Heart left ventricle (tissue), 16 donors: ENCODE results near the gene RAB10. TPM values are rescaled to one million over a fixed set of nuclear protein-coding genes. Genes with fewer than 3 reads are reported as not detected.

Experiments
- ATAC-seq, 4 donors: fragments of 200-7000 bp; cut with Tn5 transposase; one replicate each; pipeline ENCODE4 v1.9.1; 2020 to 2022; ENCODE audit warnings: moderate library complexity in 4 of 4, mild to moderate bottlenecking in 3 of 4, moderate number of reproducible peaks in 1 of 4
- DNase-seq, 5 donors: peaks; one replicate each; pipeline ENCODE4 v3.0.0-alpha.2; 2020
- H3K27ac ChIP-seq, 12 donors: fragments of 200-600 bp; sonication (generic) in 4 of 12; one replicate each; pipeline versions ENCODE4 v1.5.0 to v1.8.0; 2016 to 2022; ENCODE audit warnings: mild to moderate bottlenecking in 2 of 12
- H3K27me3 ChIP-seq, 9 donors: fragments of 200-600 bp; sonication (generic) in 2 of 9; one replicate each; pipeline versions ENCODE4 v1.5.1 to v1.8.0; 2016 to 2022; ENCODE audit warnings: mild to moderate bottlenecking in 3 of 9
- H3K36me3 ChIP-seq, 9 donors: fragments of 200-600 bp; sonication (generic) in 2 of 9; one replicate each; pipeline versions ENCODE4 v1.5.0 to v1.8.0; 2018 to 2022; ENCODE audit warnings: mild to moderate bottlenecking in 2 of 9
- H3K4me1 ChIP-seq, 12 donors: fragments of 200-600 bp; sonication (generic) in 4 of 12; one replicate each; pipeline versions ENCODE4 v1.5.0 to v1.8.0; 2016 to 2022; ENCODE audit warnings: mild to moderate bottlenecking in 3 of 12
- H3K4me3 ChIP-seq, 12 donors: fragments of 200-600 bp; sonication (generic) in 4 of 12; one replicate each; pipeline versions ENCODE4 v1.5.0 to v1.8.0; 2017 to 2022; ENCODE audit warnings: mild to moderate bottlenecking in 9 of 12, moderate library complexity in 4 of 12
- H3K9me3 ChIP-seq, 12 donors: fragments of 200-600 bp; sonication (generic) in 4 of 12; one replicate each; pipeline versions ENCODE4 v1.5.0 to v1.8.0; 2016 to 2022; ENCODE audit warnings: mild to moderate bottlenecking in 1 of 12
- CTCF ChIP-seq, 12 donors: fragments of 200-600 bp; sonication (generic) in 4 of 12; IDR thresholded peaks; one replicate each; pipeline versions ENCODE4 v1.5.0 to v1.8.0; 2018 to 2022; ENCODE audit warnings: antibody characterized with exemption in 12 of 12, mild to moderate bottlenecking in 5 of 12
- POLR2A ChIP-seq, 2 donors: fragments of 450-650 bp; IDR thresholded peaks; one replicate each; pipeline ENCODE4 v1.6.1; 2017; ENCODE audit warnings: antibody characterized with exemption in 2 of 2, mild to moderate bottlenecking in 2 of 2, moderate library complexity in 2 of 2
- WGBS, 4 donors: extraction: QIAGEN DNeasy Blood & Tissue Kit in 2 of 4; methylation state at CpG; one replicate each; pipeline versions ENCODE4 v1.1.5 to v1.1.7; 2013 to 2018; 5-methylcytosine and 5-hydroxymethylcytosine counted together
- intact Hi-C, 10 donors: fragments of 100-400 bp; cut with DNase I; formaldehyde crosslinking; loops; one replicate each; pipeline versions ENCODE4 v1.11.1 to v1.14.2; 2022
- polyA plus RNA-seq, 2 donors: library from polyadenylated mRNA; stranded (reverse); fragments of 200-250 nt; gene quantifications; one replicate each; pipeline ENCODE4 v1.2.3, GENCODE V29; 2013
- total RNA-seq, 9 donors: library from RNA; depleted of rRNA in 2 of 9; stranded (reverse); fragments of >200 nt in 2 of 9; fragmentation: NEBNext Ultra II Directional in 3 of 9; extraction: Animal tissue kit (Norgen Biotek cat#: 25700) in 3 of 9; gene quantifications; one replicate each; pipeline versions ENCODE4 v1.1.0 to v1.2.4, GENCODE V29; 2016 to 2023
- donor health status: ischemic (EF 13 %, LVEDD 7.1; RV severe dilation, severe dysfunction).
- donor health status: healthy with polysubstance abuse.
- donor health status: DM: no; HTN: yes; CAD: no.
- donor health status: DM: no; HTN: no; CAD: no.
- donor health status: ischemic (EF 25% LVEDD 6.9; RV normal size, moderate dysfunction).
- donor health status: ischemic (EF 25% LVEDD 5.7; RV mildly dilated, moderate dysfunction).
- donor health status: healthy.
- donor health status: DM: yes; HTN: yes; CAD: no.
- donor health status: ischemic (EF 35%, LVEDD 5.7; RV mildly dilated, moderate dysfunction).
- donor health status: nonischemic (EF 11% LVEDD 7.7; RV severe dilation, severe dysfunction).
- donor health status: DM: yes; HTN: yes; CAD: no.
- donor health status: PGD.
- donor health status: ischemic (EF 29% LVEDD 5.4; RV normal size, mild dysfunction).
- donor health status: nonischemic (EF 23%, LVEDD 6.1; RV moderate dilation, normal function).

RAB10 gene
- total and polyA plus RNA-seq, 11 donors, result 33.1 to 121 (median 97.4) TPM

- H3K4me3 ChIP-seq, result peak overlapping the region in 6 of 12 donors; percentile 60 to 78 (median 69)
- peaks cover 0 to 20% (median 3%) of the 10 kb centered on the region in 12 donors for H3K4me1 ChIP-seq
- no peaks in the 10 kb centered on the region for H3K9me3 ChIP-seq
- no peak for ATAC-seq
- no peak for TF ChIP-seq CTCF (IDR thresholded peaks at IDR 0.05)
- no peak for TF ChIP-seq POLR2A (IDR thresholded peaks at IDR 0.05)
- H3K27ac ChIP-seq, result peak overlapping the region in 1 of 12 donors; percentile 85
- DNase-seq, result no peak
- WGBS, 4 donors, result 89 to 94% (median 91%) methylated on average over 16 of the region's 16 CpGs
- H3K36me3 ChIP-seq, result peaks cover 0 to 19% (median 12%) of the 10 kb centered on the region in 9 donors
- no peaks in the 10 kb centered on the region for H3K27me3 ChIP-seq
- intact Hi-C loops, result no loop called here
Observed at GRCh38 chr2:26185954-26186770, 152.3 kb downstream of the RAB10 start.

Other genes starting within 250 kb of the RAB10 start
- 10 to 100 TPM; 19.2 to 35.3 (median 30.3) TPM for gene ASXL2, start 155.6 kb upstream of the RAB10 start, total RNA-seq
- gene ASXL2, start 155.6 kb upstream of the RAB10 start, polyA plus RNA-seq, result 1 to 10 TPM; 1.9 to 7.0 TPM
- gene KIF3C, start 51.6 kb upstream of the RAB10 start, total RNA-seq, result 1 to 10 TPM in 8 of 9 donors, under 1 TPM in 1; 0.93 to 8.9 (median 3.1) TPM
- 1 to 10 TPM; 1.3 to 1.8 TPM for gene KIF3C, start 51.6 kb upstream of the RAB10 start, polyA plus RNA-seq
- gene GAREM2, start 139.0 kb downstream of the RAB10 start, total RNA-seq, result 1 to 10 TPM in 4 of 9 donors, under 1 TPM in 5; 0.47 to 4.1 (median 0.83) TPM
- under 1 TPM; 0.42 to 0.76 TPM for gene GAREM2, start 139.0 kb downstream of the RAB10 start, polyA plus RNA-seq
- gene HADHA, start 210.5 kb downstream of the RAB10 start, total RNA-seq, result 100 to 1,000 TPM; 285 to 786 (median 407) TPM
- 100 to 1,000 TPM; 202 to 235 TPM for gene HADHA, start 210.5 kb downstream of the RAB10 start, polyA plus RNA-seq
- gene HADHB, start 210.9 kb downstream of the RAB10 start, total RNA-seq, result 1,000 to 10,000 TPM in 4 of 9 donors, 100 to 1,000 TPM in 5; 684 to 1,915 (median 836) TPM
- gene HADHB, start 210.9 kb downstream of the RAB10 start, polyA plus RNA-seq, result 100 to 1,000 TPM; 526 TPM